WTC11 (cell line): ENCODE measurements around the gene MEGF9. TPM values are rescaled to one million over a fixed set of nuclear protein-coding genes. Genes with fewer than 3 reads are reported as not detected.

Source experiments
- ATAC-seq: fragments of 200-7000 bp; cut with Tn5 transposase; 2 replicates; pipeline ENCODE4 v1.10.0; 2021; ENCODE audit warnings: mild to moderate bottlenecking, moderate library complexity
- CTCF ChIA-PET: fragments of 300-600 bp; sonication (Branson Sonifier 250); formaldehyde crosslinking; loops from one replicate; lab custom pipeline; 2021; ENCODE audit warnings: antibody characterized with exemption; lab: Charles Lee
- POLR2A ChIA-PET: fragments of 350-600 bp; sonication (Branson Sonifier 250); formaldehyde crosslinking; loops from one replicate; lab custom pipeline; 2021; ENCODE audit warnings: antibody characterized with exemption; lab: Charles Lee
- DNase-seq: peaks from one replicate; pipeline ENCODE4 v3.0.0; 2021; ENCODE audit warnings: low spot score
- H3K27ac Mint-ChIP-seq: 2 replicates; pipeline ENCODE4 v1.8.0; 2021; ENCODE audit warnings: mixed read lengths
- H3K27me3 Mint-ChIP-seq: 2 replicates; pipeline ENCODE4 v1.8.0; 2021; ENCODE audit warnings: low read depth, mild to moderate bottlenecking, moderate library complexity, mixed read lengths
- H3K36me3 Mint-ChIP-seq: 2 replicates; pipeline ENCODE4 v1.8.0; 2021; ENCODE audit warnings: mixed read lengths
- H3K4me1 Mint-ChIP-seq: 2 replicates; pipeline ENCODE4 v1.8.0; 2022; ENCODE audit warnings: mixed read lengths
- H3K4me3 Mint-ChIP-seq: 2 replicates; pipeline ENCODE4 v1.8.0; 2021; ENCODE audit warnings: mild to moderate bottlenecking, moderate library complexity, mixed read lengths
- H3K9me3 Mint-ChIP-seq: 2 replicates; pipeline ENCODE4 v1.8.0; 2021; ENCODE audit warnings: mixed read lengths
- ATF1 ChIP-seq: sonication (generic); formaldehyde crosslinking; IDR thresholded peaks from 2 replicates; pipeline ENCODE4 v1.8.1; 2023; ENCODE audit warnings: mild to moderate bottlenecking, moderate library complexity, missing genetic modification reagents
- CBFB ChIP-seq: sonication (generic); formaldehyde crosslinking; IDR thresholded peaks from 2 replicates; pipeline ENCODE4 v1.8.1; 2022; ENCODE audit warnings: mild to moderate bottlenecking, low read depth, missing genetic modification reagents
- CREB1 ChIP-seq: sonication (generic); formaldehyde crosslinking; IDR thresholded peaks from 2 replicates; pipeline ENCODE4 v1.8.0; 2023; ENCODE audit warnings: mild to moderate bottlenecking, missing genetic modification reagents
- ESRRA ChIP-seq: sonication (generic); formaldehyde crosslinking; IDR thresholded peaks from 2 replicates; pipeline ENCODE4 v1.8.1; 2022; ENCODE audit warnings: mild to moderate bottlenecking, missing genetic modification reagents, borderline replicate concordance
- GRHL2 ChIP-seq: fragments of 250-450 bp; sonication (Bioruptor Pico); IDR thresholded peaks from 2 replicates; pipeline ENCODE4 v1.8.0; 2022; ENCODE audit warnings: mild to moderate bottlenecking, moderate library complexity; ENCODE audit not compliant: insufficient replicate concordance, severe bottlenecking
- JAZF1 ChIP-seq: fragments of 250-450 bp; sonication (Bioruptor Pico); IDR thresholded peaks from 2 replicates; pipeline ENCODE4 v1.9.0; 2021; ENCODE audit warnings: moderate library complexity, mild to moderate bottlenecking, inconsistent platforms
- MXD4 ChIP-seq: fragments of 250-450 bp; sonication (Bioruptor Pico); IDR thresholded peaks from 2 replicates; pipeline ENCODE4 v1.8.0; 2021; ENCODE audit warnings: mild to moderate bottlenecking, moderate library complexity, borderline replicate concordance
- PRRX2 ChIP-seq: fragments of 250-450 bp; sonication (Bioruptor Pico); IDR thresholded peaks from 2 replicates; pipeline ENCODE4 v1.8.0; 2021; ENCODE audit warnings: mild to moderate bottlenecking
- SMAD3 ChIP-seq: sonication (generic); formaldehyde crosslinking; IDR thresholded peaks from 2 replicates; pipeline ENCODE4 v1.8.0; 2022; ENCODE audit warnings: missing genetic modification reagents, mild to moderate bottlenecking, borderline replicate concordance
- ZNF219 ChIP-seq: sonication (generic); formaldehyde crosslinking; IDR thresholded peaks from 2 replicates; pipeline ENCODE4 v1.8.0; 2023; ENCODE audit warnings: missing genetic modification reagents, mild to moderate bottlenecking, borderline replicate concordance
- ZNF671 ChIP-seq: fragments of 250-450 bp; sonication (Bioruptor Pico); IDR thresholded peaks from 2 replicates; pipeline ENCODE4 v1.8.0; 2021; ENCODE audit warnings: mild to moderate bottlenecking
- total RNA-seq: library from RNA; stranded (reverse); gene quantifications from 3 replicates; pipeline ENCODE4 v1.2.3, GENCODE V29; 2021
- TF ChIP-seq, protein P1 (sequence below): sonication (generic); formaldehyde crosslinking; IDR thresholded peaks from 2 replicates; pipeline ENCODE4 v1.8.0; 2023; ENCODE audit warnings: missing genetic modification reagents, mild to moderate bottlenecking, borderline replicate concordance
- TF ChIP-seq, protein P2 (sequence below): fragments of 250-450 bp; sonication (Bioruptor Pico); conservative IDR thresholded peaks from 2 replicates; pipeline ENCODE4 v1.9.0; 2021; ENCODE audit warnings: mild to moderate bottlenecking
- TF ChIP-seq, protein P3 (sequence below): sonication (generic); formaldehyde crosslinking; IDR thresholded peaks from 2 replicates; pipeline ENCODE4 v1.8.1; 2023; ENCODE audit warnings: mild to moderate bottlenecking, missing genetic modification reagents, borderline replicate concordance
- TF ChIP-seq, protein P4 (sequence below): fragments of 250-450 bp; sonication (Bioruptor Pico); IDR thresholded peaks from 2 replicates; pipeline ENCODE4 v1.9.0; 2021; ENCODE audit warnings: mild to moderate bottlenecking
- TF ChIP-seq, protein P5 (sequence below): fragments of 250-450 bp; sonication (Bioruptor Pico); IDR thresholded peaks from 2 replicates; pipeline ENCODE4 v1.8.0; 2021; ENCODE audit warnings: mild to moderate bottlenecking
- TF ChIP-seq, protein P6 (sequence below): sonication (generic); formaldehyde crosslinking; IDR thresholded peaks from 2 replicates; pipeline ENCODE4 v1.8.1; 2022; ENCODE audit warnings: low read depth, missing genetic modification reagents, borderline replicate concordance
- TF ChIP-seq, protein P7 (sequence below): fragments of 250-450 bp; sonication (Bioruptor Pico); IDR thresholded peaks from 2 replicates; pipeline ENCODE4 v1.9.0; 2021; ENCODE audit warnings: moderate library complexity, mild to moderate bottlenecking, inconsistent platforms, borderline replicate concordance
- TF ChIP-seq, protein P8 (sequence below): sonication (generic); formaldehyde crosslinking; IDR thresholded peaks from 2 replicates; pipeline ENCODE4 v1.8.1; 2022; ENCODE audit warnings: low read depth, mild to moderate bottlenecking, moderate library complexity, missing genetic modification reagents, borderline replicate concordance

MEGF9 gene
- total RNA-seq, 1 experiment from 2014 or later: 0.92 TPM

DNA sequence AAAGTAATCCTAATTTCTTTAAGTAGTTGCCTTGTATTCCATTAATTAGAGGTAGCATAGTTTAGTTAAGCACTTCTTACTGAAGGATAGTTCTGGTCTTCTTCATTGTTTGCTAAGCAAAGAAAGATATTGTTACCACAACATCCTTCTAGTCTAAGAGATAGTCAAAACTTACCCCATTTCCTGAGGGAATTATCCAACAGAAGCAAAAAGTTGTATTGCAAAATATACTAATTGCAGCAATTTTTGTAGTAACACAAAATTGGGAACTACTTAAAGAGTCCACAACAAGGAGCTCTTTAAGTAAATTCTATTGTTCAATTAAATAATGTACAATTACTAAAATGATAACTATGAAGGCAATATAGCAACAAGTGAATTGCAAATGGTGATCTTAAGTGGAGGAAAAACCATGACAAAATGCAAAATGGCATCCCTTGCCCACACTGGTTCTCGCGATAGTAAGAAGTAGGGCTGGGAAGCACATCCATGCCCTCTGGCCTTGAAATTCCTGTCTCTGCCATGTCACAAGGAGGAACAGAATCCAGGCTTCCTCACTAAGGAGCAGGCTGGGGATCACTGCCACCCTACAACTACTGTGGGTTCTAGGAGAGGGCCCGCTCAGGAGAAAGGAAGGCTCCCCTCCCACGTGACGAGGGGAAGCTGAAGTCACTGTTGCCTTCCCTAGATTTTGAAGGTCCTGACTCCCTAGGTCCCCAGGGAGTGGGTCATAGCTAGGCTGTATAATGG is 23.3 kb upstream of the MEGF9 start (continued):
- TF ChIP-seq, protein P1, sequence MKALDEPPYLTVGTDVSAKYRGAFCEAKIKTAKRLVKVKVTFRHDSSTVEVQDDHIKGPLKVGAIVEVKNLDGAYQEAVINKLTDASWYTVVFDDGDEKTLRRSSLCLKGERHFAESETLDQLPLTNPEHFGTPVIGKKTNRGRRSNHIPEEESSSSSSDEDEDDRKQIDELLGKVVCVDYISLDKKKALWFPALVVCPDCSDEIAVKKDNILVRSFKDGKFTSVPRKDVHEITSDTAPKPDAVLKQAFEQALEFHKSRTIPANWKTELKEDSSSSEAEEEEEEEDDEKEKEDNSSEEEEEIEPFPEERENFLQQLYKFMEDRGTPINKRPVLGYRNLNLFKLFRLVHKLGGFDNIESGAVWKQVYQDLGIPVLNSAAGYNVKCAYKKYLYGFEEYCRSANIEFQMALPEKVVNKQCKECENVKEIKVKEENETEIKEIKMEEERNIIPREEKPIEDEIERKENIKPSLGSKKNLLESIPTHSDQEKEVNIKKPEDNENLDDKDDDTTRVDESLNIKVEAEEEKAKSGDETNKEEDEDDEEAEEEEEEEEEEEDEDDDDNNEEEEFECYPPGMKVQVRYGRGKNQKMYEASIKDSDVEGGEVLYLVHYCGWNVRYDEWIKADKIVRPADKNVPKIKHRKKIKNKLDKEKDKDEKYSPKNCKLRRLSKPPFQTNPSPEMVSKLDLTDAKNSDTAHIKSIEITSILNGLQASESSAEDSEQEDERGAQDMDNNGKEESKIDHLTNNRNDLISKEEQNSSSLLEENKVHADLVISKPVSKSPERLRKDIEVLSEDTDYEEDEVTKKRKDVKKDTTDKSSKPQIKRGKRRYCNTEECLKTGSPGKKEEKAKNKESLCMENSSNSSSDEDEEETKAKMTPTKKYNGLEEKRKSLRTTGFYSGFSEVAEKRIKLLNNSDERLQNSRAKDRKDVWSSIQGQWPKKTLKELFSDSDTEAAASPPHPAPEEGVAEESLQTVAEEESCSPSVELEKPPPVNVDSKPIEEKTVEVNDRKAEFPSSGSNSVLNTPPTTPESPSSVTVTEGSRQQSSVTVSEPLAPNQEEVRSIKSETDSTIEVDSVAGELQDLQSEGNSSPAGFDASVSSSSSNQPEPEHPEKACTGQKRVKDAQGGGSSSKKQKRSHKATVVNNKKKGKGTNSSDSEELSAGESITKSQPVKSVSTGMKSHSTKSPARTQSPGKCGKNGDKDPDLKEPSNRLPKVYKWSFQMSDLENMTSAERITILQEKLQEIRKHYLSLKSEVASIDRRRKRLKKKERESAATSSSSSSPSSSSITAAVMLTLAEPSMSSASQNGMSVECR (CRISPR knock-in tag): no peak
- TF ChIP-seq CBFB (CRISPR knock-in tag) (no peak), SMAD3 (no peak), ATF1 (no peak)
- TF ChIP-seq, protein P2, sequence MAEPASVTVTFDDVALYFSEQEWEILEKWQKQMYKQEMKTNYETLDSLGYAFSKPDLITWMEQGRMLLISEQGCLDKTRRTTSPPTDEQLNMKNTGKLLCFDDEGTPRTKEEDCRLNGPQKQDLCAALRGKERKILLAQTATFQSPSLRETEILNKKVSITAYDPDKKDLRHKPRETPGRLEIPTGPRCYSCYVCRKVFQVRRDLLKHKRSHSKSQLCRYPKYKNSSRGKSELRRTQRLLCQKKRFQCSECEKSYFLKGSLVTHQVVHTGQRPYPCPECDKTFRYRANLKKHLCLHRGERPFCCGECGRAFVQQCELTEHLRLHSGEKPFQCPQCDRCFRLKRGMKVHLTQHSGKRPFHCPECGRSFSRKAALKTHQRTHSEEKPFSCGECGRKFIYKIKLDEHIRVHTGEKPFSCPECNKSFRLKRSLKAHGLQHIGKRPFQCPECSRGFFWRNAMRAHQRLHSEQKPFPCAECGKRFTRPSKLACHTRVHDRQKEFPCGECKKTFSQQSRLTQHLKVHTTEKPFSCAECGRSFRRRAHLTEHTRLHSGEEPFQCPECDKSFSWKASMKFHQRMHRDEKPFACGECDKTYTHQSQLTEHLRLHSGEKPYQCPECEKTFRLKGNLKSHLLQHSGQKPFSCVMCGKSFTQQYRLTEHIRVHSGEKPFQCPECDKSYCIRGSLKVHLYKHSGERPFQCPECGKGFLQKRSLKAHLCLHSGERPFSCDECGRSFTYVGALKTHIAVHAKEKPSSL (CRISPR knock-in tag): no peak
- TF ChIP-seq, protein P3, sequence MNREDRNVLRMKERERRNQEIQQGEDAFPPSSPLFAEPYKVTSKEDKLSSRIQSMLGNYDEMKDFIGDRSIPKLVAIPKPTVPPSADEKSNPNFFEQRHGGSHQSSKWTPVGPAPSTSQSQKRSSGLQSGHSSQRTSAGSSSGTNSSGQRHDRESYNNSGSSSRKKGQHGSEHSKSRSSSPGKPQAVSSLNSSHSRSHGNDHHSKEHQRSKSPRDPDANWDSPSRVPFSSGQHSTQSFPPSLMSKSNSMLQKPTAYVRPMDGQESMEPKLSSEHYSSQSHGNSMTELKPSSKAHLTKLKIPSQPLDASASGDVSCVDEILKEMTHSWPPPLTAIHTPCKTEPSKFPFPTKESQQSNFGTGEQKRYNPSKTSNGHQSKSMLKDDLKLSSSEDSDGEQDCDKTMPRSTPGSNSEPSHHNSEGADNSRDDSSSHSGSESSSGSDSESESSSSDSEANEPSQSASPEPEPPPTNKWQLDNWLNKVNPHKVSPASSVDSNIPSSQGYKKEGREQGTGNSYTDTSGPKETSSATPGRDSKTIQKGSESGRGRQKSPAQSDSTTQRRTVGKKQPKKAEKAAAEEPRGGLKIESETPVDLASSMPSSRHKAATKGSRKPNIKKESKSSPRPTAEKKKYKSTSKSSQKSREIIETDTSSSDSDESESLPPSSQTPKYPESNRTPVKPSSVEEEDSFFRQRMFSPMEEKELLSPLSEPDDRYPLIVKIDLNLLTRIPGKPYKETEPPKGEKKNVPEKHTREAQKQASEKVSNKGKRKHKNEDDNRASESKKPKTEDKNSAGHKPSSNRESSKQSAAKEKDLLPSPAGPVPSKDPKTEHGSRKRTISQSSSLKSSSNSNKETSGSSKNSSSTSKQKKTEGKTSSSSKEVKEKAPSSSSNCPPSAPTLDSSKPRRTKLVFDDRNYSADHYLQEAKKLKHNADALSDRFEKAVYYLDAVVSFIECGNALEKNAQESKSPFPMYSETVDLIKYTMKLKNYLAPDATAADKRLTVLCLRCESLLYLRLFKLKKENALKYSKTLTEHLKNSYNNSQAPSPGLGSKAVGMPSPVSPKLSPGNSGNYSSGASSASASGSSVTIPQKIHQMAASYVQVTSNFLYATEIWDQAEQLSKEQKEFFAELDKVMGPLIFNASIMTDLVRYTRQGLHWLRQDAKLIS (CRISPR knock-in tag): no peak

DNA sequence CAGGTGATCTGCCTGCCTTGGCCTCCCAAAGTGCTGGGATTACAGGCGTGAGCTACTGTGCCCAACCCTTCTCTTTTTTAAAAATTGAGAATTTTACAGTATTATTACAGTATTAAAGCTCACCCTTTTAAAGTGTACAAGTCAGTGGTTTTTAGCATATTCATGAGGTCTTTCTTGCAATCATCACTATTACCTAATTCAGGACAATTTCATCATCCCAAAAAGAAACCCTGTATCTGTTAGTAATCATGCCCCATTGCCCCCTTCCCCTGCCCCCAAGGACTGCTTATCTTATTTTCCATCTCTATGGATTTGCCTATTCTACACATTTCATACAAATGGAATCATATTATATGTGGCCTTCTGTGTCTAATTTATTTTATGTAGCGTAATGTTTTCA is 22.6 kb upstream of the MEGF9 start:
- no peaks in the 10 kb centered on the region for H3K4me1 Mint-ChIP-seq
- no peaks in the 10 kb centered on the region; the same call in 1 of the 2 replicates for H3K27me3 Mint-ChIP-seq
- ChIA-PET CTCF (interaction anchor here (1.5 kb wide), 1 partner anchor 19 kb away, joined by 6 read pairs; no protein-coding TSS in a partner anchor), POLR2A (no interaction called here)
- no peak overlapping the region for H3K4me3 Mint-ChIP-seq
- no peak for DNase-seq
- no peaks in the 10 kb centered on the region for H3K9me3 Mint-ChIP-seq
- no peak for ATAC-seq
- no peaks in the 10 kb centered on the region for H3K36me3 Mint-ChIP-seq
- H3K27ac Mint-ChIP-seq: no peak overlapping the region
- TF ChIP-seq, protein P4, sequence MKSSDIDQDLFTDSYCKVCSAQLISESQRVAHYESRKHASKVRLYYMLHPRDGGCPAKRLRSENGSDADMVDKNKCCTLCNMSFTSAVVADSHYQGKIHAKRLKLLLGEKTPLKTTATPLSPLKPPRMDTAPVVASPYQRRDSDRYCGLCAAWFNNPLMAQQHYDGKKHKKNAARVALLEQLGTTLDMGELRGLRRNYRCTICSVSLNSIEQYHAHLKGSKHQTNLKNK (CRISPR knock-in tag): no peak
- TF ChIP-seq JAZF1 (no peak), MXD4 (CRISPR knock-in tag) (no peak), ZNF219 (CRISPR knock-in tag) (no peak), CREB1 (CRISPR knock-in tag) (no peak), GRHL2 (no peak), ZNF671 (CRISPR knock-in tag) (no peak), PRRX2 (CRISPR knock-in tag) (no peak), ESRRA (CRISPR knock-in tag) (no peak)
- TF ChIP-seq, protein P5, sequence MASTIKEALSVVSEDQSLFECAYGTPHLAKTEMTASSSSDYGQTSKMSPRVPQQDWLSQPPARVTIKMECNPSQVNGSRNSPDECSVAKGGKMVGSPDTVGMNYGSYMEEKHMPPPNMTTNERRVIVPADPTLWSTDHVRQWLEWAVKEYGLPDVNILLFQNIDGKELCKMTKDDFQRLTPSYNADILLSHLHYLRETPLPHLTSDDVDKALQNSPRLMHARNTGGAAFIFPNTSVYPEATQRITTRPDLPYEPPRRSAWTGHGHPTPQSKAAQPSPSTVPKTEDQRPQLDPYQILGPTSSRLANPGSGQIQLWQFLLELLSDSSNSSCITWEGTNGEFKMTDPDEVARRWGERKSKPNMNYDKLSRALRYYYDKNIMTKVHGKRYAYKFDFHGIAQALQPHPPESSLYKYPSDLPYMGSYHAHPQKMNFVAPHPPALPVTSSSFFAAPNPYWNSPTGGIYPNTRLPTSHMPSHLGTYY: no peak
- TF ChIP-seq, protein P6, sequence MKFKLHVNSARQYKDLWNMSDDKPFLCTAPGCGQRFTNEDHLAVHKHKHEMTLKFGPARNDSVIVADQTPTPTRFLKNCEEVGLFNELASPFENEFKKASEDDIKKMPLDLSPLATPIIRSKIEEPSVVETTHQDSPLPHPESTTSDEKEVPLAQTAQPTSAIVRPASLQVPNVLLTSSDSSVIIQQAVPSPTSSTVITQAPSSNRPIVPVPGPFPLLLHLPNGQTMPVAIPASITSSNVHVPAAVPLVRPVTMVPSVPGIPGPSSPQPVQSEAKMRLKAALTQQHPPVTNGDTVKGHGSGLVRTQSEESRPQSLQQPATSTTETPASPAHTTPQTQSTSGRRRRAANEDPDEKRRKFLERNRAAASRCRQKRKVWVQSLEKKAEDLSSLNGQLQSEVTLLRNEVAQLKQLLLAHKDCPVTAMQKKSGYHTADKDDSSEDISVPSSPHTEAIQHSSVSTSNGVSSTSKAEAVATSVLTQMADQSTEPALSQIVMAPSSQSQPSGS (CRISPR knock-in tag): no peak
- TF ChIP-seq, protein P7, sequence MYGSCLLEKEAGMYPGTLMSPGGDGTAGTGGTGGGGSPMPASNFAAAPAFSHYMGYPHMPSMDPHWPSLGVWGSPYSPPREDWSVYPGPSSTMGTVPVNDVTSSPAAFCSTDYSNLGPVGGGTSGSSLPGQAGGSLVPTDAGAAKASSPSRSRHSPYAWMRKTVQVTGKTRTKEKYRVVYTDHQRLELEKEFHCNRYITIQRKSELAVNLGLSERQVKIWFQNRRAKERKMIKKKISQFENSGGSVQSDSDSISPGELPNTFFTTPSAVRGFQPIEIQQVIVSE (CRISPR knock-in tag): no peak
- TF ChIP-seq, protein P8, sequence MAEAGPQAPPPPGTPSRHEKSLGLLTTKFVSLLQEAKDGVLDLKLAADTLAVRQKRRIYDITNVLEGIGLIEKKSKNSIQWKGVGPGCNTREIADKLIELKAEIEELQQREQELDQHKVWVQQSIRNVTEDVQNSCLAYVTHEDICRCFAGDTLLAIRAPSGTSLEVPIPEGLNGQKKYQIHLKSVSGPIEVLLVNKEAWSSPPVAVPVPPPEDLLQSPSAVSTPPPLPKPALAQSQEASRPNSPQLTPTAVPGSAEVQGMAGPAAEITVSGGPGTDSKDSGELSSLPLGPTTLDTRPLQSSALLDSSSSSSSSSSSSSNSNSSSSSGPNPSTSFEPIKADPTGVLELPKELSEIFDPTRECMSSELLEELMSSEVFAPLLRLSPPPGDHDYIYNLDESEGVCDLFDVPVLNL (CRISPR knock-in tag): no peak
